Progenitor cell of endocrine pancreas (in vitro differentiated cells): Measurements from ENCODE around the gene CDC42BPB. TPM values are rescaled to one million over a fixed set of nuclear protein-coding genes. Genes with fewer than 3 reads are reported as not detected.

Experiments
- DNase-seq: peaks from one replicate; pipeline ENCODE4 v3.0.0; 2021; ENCODE audit warnings: low spot score; ENCODE audit not compliant: unreplicated experiment
- H3K27ac Mint-ChIP-seq: 2 replicates; pipeline ENCODE4 v1.8.0; 2021; ENCODE audit warnings: mild to moderate bottlenecking, moderate library complexity, mixed read lengths
- H3K27me3 Mint-ChIP-seq: 2 replicates; pipeline ENCODE4 v1.8.0; 2021; ENCODE audit warnings: mixed read lengths
- H3K36me3 Mint-ChIP-seq: 2 replicates; pipeline ENCODE4 v1.8.0; 2022; ENCODE audit warnings: mixed read lengths; ENCODE audit not compliant: insufficient read depth
- H3K4me1 Mint-ChIP-seq: 2 replicates; pipeline ENCODE4 v1.8.0; 2021; ENCODE audit warnings: low read depth, mixed read lengths
- H3K4me3 Mint-ChIP-seq: 2 replicates; pipeline ENCODE4 v1.8.0; 2021; ENCODE audit warnings: low read depth, mild to moderate bottlenecking, moderate library complexity, mixed read lengths
- H3K9me3 Mint-ChIP-seq: 2 replicates; pipeline ENCODE4 v1.8.0; 2021; ENCODE audit warnings: low read depth, mixed read lengths
- total RNA-seq: library from RNA; stranded (reverse); gene quantifications from 2 replicates; pipeline ENCODE4 v1.2.1, GENCODE V29; 2021
- TF ChIP-seq, protein P1 (sequence below): fragments of 200-600 bp; sonication (generic); IDR thresholded peaks from one replicate; pipeline ENCODE4 v1.5.0; 2021; ENCODE audit warnings: antibody characterized with exemption, mild to moderate bottlenecking; ENCODE audit not compliant: unreplicated experiment

Gene CDC42BPB
- total RNA-seq, 1 donor from 2014 or later: 105 TPM

DNA sequence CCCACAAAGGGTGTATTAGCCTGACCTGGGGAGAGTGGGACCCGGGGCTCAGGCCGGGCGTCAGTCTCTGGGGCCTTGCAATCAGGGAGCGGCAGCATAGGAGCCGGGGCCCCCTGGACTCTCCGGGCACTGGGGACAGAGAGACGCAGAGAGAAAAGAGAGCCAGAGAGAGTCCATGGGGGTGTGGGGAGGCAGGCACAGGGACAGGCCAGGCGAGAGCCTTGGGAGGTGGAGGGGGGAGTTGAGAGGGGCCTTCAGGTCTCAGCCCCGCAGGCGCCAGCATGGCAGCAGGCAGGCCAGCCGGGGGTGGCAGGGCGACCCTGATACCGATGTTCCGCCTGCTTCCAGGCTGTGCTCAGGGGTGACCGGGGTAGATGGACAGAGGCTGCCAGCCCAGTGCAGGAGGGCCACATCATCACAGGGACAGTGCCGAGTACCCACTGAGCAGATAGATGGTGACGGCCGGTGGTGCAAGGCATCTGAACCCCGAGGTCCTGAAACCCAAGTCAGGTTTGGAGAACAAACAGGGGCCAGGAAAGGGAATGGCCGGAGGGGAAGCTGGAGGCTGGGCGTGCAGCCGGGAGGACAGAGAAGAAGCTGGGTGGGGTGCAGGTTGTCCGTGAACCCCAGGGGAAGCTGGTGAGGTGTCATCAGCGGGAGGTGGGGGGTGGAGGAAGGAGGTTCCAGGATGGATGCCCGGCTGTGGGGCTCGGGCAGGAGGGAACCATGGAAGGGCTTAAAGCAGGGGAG lies 40.1 kb upstream of the CDC42BPB start:
- Mint-ChIP-seq H3K27me3 (no peaks in the 10 kb centered on the region), H3K9me3 (no peaks in the 10 kb centered on the region), H3K4me3 (no peak overlapping the region), H3K27ac (peak overlapping the region; percentile 42), H3K4me1 (peaks cover 35% of the 10 kb centered on the region), H3K36me3 (peaks cover 2% of the 10 kb centered on the region)
- TF ChIP-seq, protein P1, sequence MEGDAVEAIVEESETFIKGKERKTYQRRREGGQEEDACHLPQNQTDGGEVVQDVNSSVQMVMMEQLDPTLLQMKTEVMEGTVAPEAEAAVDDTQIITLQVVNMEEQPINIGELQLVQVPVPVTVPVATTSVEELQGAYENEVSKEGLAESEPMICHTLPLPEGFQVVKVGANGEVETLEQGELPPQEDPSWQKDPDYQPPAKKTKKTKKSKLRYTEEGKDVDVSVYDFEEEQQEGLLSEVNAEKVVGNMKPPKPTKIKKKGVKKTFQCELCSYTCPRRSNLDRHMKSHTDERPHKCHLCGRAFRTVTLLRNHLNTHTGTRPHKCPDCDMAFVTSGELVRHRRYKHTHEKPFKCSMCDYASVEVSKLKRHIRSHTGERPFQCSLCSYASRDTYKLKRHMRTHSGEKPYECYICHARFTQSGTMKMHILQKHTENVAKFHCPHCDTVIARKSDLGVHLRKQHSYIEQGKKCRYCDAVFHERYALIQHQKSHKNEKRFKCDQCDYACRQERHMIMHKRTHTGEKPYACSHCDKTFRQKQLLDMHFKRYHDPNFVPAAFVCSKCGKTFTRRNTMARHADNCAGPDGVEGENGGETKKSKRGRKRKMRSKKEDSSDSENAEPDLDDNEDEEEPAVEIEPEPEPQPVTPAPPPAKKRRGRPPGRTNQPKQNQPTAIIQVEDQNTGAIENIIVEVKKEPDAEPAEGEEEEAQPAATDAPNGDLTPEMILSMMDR: no peak
- DNase-seq: no peak

DNA sequence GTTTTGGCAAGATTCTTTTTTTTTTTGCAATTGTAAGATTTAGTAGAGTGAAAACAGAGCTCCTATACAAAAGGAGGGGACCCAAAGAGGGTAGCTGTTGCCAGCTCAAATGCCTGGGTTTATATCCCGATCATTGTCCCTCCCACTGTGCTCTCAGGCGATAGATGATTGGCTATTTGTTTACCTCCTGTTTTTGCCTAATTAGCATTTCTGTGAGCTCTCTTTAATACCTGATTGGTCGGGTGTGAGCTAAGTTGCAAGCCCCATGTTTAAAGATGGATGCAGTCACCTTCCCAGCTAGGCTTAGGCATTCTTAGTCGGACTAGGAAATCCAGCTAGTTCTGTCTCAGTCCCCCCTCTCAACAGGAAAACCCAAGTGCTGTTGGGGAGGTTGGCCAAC lies 39.0 kb upstream of the CDC42BPB start:
- peaks cover 32% of the 10 kb centered on the region for H3K4me1 Mint-ChIP-seq
- no peaks in the 10 kb centered on the region for H3K27me3 Mint-ChIP-seq
- peaks cover 1% of the 10 kb centered on the region for H3K36me3 Mint-ChIP-seq
- H3K27ac Mint-ChIP-seq: no peak overlapping the region
- DNase-seq: no peak
- H3K4me3 Mint-ChIP-seq: no peak overlapping the region
- TF ChIP-seq, protein P1: no peak
- no peaks in the 10 kb centered on the region for H3K9me3 Mint-ChIP-seq

DNA sequence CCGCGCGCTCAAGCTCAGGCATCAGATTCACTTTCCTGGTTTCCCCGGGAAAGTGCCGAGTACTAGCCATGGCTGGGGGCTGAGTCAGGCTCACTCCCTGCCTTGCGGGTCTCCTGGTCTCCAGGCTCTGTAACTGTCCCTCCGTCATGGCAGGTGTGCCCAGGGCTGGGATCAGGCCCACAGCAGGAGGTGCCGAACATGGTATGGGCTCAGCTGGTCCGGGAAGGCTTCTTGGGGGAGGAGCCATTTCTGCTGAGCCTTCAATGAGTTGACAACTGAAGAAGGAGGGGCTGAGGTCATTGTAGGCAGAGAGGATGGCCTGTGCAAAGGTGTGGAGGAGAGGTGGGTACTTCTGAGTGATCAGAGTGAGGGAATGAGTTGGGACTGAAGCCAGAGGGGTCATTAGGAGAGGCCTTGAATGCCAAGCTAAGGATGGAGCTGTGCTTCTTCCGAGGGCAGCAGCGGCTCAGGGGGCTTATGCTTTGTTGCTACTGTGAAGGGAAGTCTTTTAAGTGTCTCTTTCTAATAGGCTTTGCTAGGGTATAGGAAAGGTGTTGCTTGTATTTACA lies 37.9 kb upstream of the CDC42BPB start:
- TF ChIP-seq, protein P1: no peak
- H3K27me3 Mint-ChIP-seq: peaks cover 4% of the 10 kb centered on the region
- no peak overlapping the region for H3K4me3 Mint-ChIP-seq
- H3K9me3 Mint-ChIP-seq: no peaks in the 10 kb centered on the region
- DNase-seq: no peak
- H3K27ac Mint-ChIP-seq: peak overlapping the region; percentile 57
- no peaks in the 10 kb centered on the region for H3K36me3 Mint-ChIP-seq
- peaks cover 24% of the 10 kb centered on the region for H3K4me1 Mint-ChIP-seq

DNA sequence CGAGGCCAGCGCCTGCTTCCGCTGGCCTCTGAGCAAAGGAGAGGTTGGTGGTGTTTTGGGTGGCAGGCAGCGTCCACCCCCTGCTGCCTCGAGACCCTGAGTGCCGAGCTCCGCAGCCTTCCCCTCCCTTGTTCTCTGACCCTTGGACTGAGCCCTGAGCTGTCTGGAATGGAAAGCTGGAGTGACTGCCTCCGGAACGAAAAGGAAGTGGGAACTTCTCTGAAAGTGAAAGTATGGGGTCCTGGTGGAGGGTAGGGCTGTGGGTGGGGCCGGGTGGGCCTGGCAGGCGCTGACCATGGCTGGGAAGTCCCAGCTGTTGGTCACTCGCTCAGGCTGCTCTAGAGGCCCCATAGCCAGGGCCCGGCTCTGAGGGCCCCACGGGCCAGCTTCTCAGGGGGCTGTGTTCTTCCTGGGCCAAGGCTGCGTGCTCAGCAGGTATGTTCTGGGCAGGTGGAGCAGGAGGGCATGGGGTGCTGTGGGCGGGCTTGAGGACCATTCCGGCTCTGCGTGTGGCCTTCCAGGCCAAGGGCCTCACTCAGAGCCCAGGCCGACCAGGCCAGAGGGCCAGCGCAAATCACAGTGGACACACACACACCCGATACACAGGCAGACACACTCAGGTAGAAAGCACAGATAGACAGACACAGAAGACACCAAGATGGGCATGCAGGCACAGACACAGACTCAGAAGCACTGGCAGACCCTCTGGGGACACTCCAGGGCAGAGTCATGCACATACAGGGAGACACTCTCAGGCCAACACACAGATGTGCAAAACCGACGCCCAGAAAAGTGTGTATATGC lies 37.3 kb upstream of the CDC42BPB start, which contains the start of gene EXOC3L4:
Gene EXOC3L4, plus strand, starts transcription at position 320 of the 804 bp plus-strand sequence. CDS start 5,495 bp downstream, outside the sequence.
- H3K9me3 Mint-ChIP-seq: no peaks in the 10 kb centered on the region
- DNase-seq: no peak
- no peaks in the 10 kb centered on the region for H3K36me3 Mint-ChIP-seq
- TF ChIP-seq, protein P1: no peak
- H3K4me1 Mint-ChIP-seq: peaks cover 18% of the 10 kb centered on the region
- peak within 1 kb of the TSS; percentile 92 for H3K27ac Mint-ChIP-seq
- H3K27me3 Mint-ChIP-seq: peaks cover 4% of the 10 kb centered on the region
- H3K4me3 Mint-ChIP-seq: peak within 1 kb of the TSS; percentile 21

DNA sequence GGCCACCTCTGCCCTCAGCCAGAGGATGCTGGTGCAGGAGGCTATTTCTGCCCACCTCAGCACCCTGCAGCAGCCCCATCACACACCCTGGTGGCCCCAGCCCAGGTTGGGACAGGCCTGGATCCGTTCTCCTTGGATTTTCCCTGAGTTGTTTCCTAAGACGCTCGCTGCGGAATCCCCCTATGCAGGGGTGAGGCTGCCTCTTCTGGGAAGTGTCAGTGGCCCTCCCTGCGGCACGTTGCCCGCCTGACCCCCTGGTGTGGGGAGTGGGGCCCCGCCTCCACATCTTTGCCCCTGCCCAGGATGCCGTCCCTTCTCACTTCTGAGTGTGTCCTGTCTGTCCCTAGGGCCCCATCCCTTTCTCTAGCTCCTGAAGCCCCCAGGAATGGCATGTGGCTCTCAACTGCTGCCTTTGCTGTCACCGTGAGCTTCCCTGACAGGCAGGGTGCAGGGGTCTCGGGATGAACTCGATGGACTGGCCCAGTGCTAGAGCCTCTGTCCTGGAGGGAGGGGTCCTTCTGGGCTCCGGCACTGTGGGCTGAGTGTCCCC lies 36.6 kb upstream of the CDC42BPB start:
- TF ChIP-seq, protein P1: no peak
- Mint-ChIP-seq H3K4me3 (no peak overlapping the region), H3K27me3 (peaks cover 4% of the 10 kb centered on the region), H3K9me3 (no peaks in the 10 kb centered on the region), H3K36me3 (no peaks in the 10 kb centered on the region), H3K27ac (peak overlapping the region; percentile 79), H3K4me1 (peaks cover 18% of the 10 kb centered on the region)
- no peak for DNase-seq
